BLaER1 treated with 17β-estradiol and CSF1 and Interleukin-3, amounts not matched to agents 10 nM and 100 nM (cell line): ENCODE measurements around the gene ADAMTS2.

Experiments used
- H3K27ac ChIP-seq, 11 experiments: shearing (Covaris generic); formaldehyde crosslinking; 2 replicates each; pipeline ENCODE4 v1.8.1; 2022
- H3K27me3 ChIP-seq, 11 experiments: shearing (Covaris generic); formaldehyde crosslinking; 2 replicates each; pipeline ENCODE4 v1.8.1; 2022
- H3K36me3 ChIP-seq, 11 experiments: shearing (Covaris generic); formaldehyde crosslinking; 2 replicates each; pipeline ENCODE4 v1.8.1; 2022
- H3K4me1 ChIP-seq, 10 experiments: shearing (Covaris generic); formaldehyde crosslinking; 2 replicates each; pipeline ENCODE4 v1.8.1; 2022
- H3K4me2 ChIP-seq, 11 experiments: shearing (Covaris generic); formaldehyde crosslinking; 2 replicates each; pipeline ENCODE4 v1.8.1; 2022
- H3K4me3 ChIP-seq, 10 experiments: shearing (Covaris generic); formaldehyde crosslinking; 2 replicates each; pipeline ENCODE4 v1.8.1; 2022
- H3K9ac ChIP-seq, 11 experiments: shearing (Covaris generic); formaldehyde crosslinking; 2 replicates each; pipeline ENCODE4 v1.8.1; 2022
- H3K9me3 ChIP-seq, 11 experiments: shearing (Covaris generic); formaldehyde crosslinking; replicated peaks in 1 of 11; 2 replicates each; pipeline ENCODE4 v1.8.1; 2022
- H4K20me1 ChIP-seq, 11 experiments: shearing (Covaris generic); formaldehyde crosslinking; 2 replicates each; pipeline ENCODE4 v1.8.1; 2022
- Cebpa-rat ChIP-seq, 11 experiments: shearing (Covaris generic); IDR thresholded peaks; 2 replicates each; pipeline ENCODE4 v1.8.1; 2022

ADAMTS2 gene

GRCh38 chr5:179246227-179246626 lies 99.0 kb downstream of the ADAMTS2 start:
- Histone ChIP-seq H3K9me3 (peaks cover 17 to 37% (median 25%) of the 10 kb centered on the region in 11 experiments), H3K27me3 (no peaks in the 10 kb centered on the region), H4K20me1 (no peaks in the 10 kb centered on the region), H3K4me2 (no peak overlapping the region), H3K27ac (no peak overlapping the region), H3K9ac (no peak overlapping the region), H3K36me3 (no peaks in the 10 kb centered on the region), H3K4me3 (no peak overlapping the region), H3K4me1 (peaks cover 15 to 32% (median 20%) of the 10 kb centered on the region in 10 experiments)
- TF ChIP-seq Cebpa-rat (IDR thresholded peaks at IDR 0.05): no peak

GRCh38 chr5:179245031-179245430 lies 100.2 kb downstream of the ADAMTS2 start:
- Histone ChIP-seq H3K27me3 (no peaks in the 10 kb centered on the region), H3K27ac (no peak overlapping the region), H3K9ac (no peak overlapping the region), H3K4me2 (no peak overlapping the region), H3K4me3 (no peak overlapping the region), H3K4me1 (peaks cover 27 to 44% (median 32%) of the 10 kb centered on the region in 10 experiments), H3K36me3 (no peaks in the 10 kb centered on the region), H4K20me1 (no peaks in the 10 kb centered on the region), H3K9me3 (peaks cover 23 to 49% (median 30%) of the 10 kb centered on the region in 11 experiments)
- no peak for TF ChIP-seq Cebpa-rat (IDR thresholded peaks at IDR 0.05)

GRCh38 chr5:179244044-179244443 lies 101.2 kb downstream of the ADAMTS2 start:
- H3K9ac ChIP-seq: no peak overlapping the region
- peaks cover 30 to 44% (median 36%) of the 10 kb centered on the region in 10 experiments for H3K4me1 ChIP-seq
- no peak for TF ChIP-seq Cebpa-rat (IDR thresholded peaks at IDR 0.05)
- H4K20me1 ChIP-seq: no peaks in the 10 kb centered on the region
- H3K27ac ChIP-seq: no peak overlapping the region
- H3K4me3 ChIP-seq: no peak overlapping the region
- H3K27me3 ChIP-seq: no peaks in the 10 kb centered on the region
- H3K4me2 ChIP-seq: peak overlapping the region in 2 of 11 experiments; percentile 26 to 85; a peak in 4 of 22 replicates
- no peaks in the 10 kb centered on the region for H3K36me3 ChIP-seq
- peaks cover 32 to 59% (median 40%) of the 10 kb centered on the region in 11 experiments for H3K9me3 ChIP-seq

GRCh38 chr5:179243333-179243732 lies 101.9 kb downstream of the ADAMTS2 start:
- H3K4me3 ChIP-seq: no peak overlapping the region
- H3K9ac ChIP-seq: no peak overlapping the region
- H3K4me1 ChIP-seq: peaks cover 30 to 44% (median 36%) of the 10 kb centered on the region in 10 experiments
- no peaks in the 10 kb centered on the region for H4K20me1 ChIP-seq
- peak overlapping the region in 3 of 11 experiments; percentile 9 to 24 (median 22); a peak in 3 of 22 replicates for H3K27ac ChIP-seq
- peak overlapping the region in 10 of 11 experiments; percentile 4 to 85 (median 24); a peak in 15 of 22 replicates for H3K4me2 ChIP-seq
- no peaks in the 10 kb centered on the region for H3K27me3 ChIP-seq
- H3K9me3 ChIP-seq: peaks cover 35 to 66% (median 47%) of the 10 kb centered on the region in 11 experiments
- H3K36me3 ChIP-seq: no peaks in the 10 kb centered on the region
- TF ChIP-seq Cebpa-rat (IDR thresholded peaks at IDR 0.05): no peak

- Histone ChIP-seq H4K20me1 (no peaks in the 10 kb centered on the region), H3K9me3 (peaks cover 42 to 72% (median 53%) of the 10 kb centered on the region in 11 experiments), H3K9ac (no peak overlapping the region), H3K27me3 (no peaks in the 10 kb centered on the region), H3K4me2 (peak overlapping the region in 9 of 11 experiments; percentile 4 to 85 (median 26); a peak in 11 of 22 replicates), H3K27ac (no peak overlapping the region; a peak in 1 of 22 replicates), H3K4me1 (peaks cover 30 to 44% (median 36%) of the 10 kb centered on the region in 10 experiments), H3K36me3 (peaks cover 0 to 2% (median 0%) of the 10 kb centered on the region in 11 experiments; a peak in 1 of 22 replicates), H3K4me3 (no peak overlapping the region)
- no peak for TF ChIP-seq Cebpa-rat (IDR thresholded peaks at IDR 0.05)
These were observed 102.6 kb downstream of the ADAMTS2 start for GRCh38 chr5:179242676-179243075.

- H3K27ac ChIP-seq: no peak overlapping the region
- H3K4me2 ChIP-seq: peak overlapping the region in 10 of 11 experiments; percentile 54 to 85 (median 65); a peak in 14 of 22 replicates
- no peak overlapping the region for H3K4me3 ChIP-seq
- H3K36me3 ChIP-seq: peaks cover 0 to 9% (median 0%) of the 10 kb centered on the region in 11 experiments; a peak in 1 of 22 replicates
- H3K4me1 ChIP-seq: peaks cover 30 to 44% (median 36%) of the 10 kb centered on the region in 10 experiments
- H4K20me1 ChIP-seq: no peaks in the 10 kb centered on the region
- peaks cover 45 to 73% (median 55%) of the 10 kb centered on the region in 11 experiments for H3K9me3 ChIP-seq
- H3K27me3 ChIP-seq: no peaks in the 10 kb centered on the region
- TF ChIP-seq Cebpa-rat (IDR thresholded peaks at IDR 0.05): no peak
- H3K9ac ChIP-seq: no peak overlapping the region
These were observed 103.4 kb downstream of the ADAMTS2 start for GRCh38 chr5:179241764-179242370.

- Histone ChIP-seq H3K4me3 (no peak overlapping the region), H3K4me1 (peaks cover 30 to 44% (median 36%) of the 10 kb centered on the region in 10 experiments), H3K27me3 (no peaks in the 10 kb centered on the region), H3K27ac (peak overlapping the region in 7 of 11 experiments; percentile 9 to 40 (median 21); a peak in 7 of 22 replicates), H3K4me2 (peak overlapping the region; percentile 54 to 85 (median 65)), H3K9ac (no peak overlapping the region), H3K9me3 (peaks cover 43 to 73% (median 54%) of the 10 kb centered on the region in 11 experiments), H3K36me3 (peaks cover 0 to 10% (median 0%) of the 10 kb centered on the region in 11 experiments; a peak in 1 of 22 replicates), H4K20me1 (no peaks in the 10 kb centered on the region)
- TF ChIP-seq Cebpa-rat (IDR thresholded peaks at IDR 0.05): no peak
These were observed 104.1 kb downstream of the ADAMTS2 start for GRCh38 chr5:179241175-179241574.

- Histone ChIP-seq H3K4me3 (0 out of 20 replicates have a peak overlapping the region, but pooled peaks of 1 of the 10 experiments have one; percentile 2), H4K20me1 (no peaks in the 10 kb centered on the region), H3K4me1 (peaks cover 30 to 44% (median 36%) of the 10 kb centered on the region in 10 experiments), H3K9ac (no peak overlapping the region), H3K27ac (peak overlapping the region in 2 of 11 experiments; percentile 13 to 40; a peak in 1 of 22 replicates), H3K36me3 (peaks cover 0 to 10% (median 0%) of the 10 kb centered on the region in 11 experiments; a peak in 1 of 22 replicates), H3K9me3 (peaks cover 38 to 69% (median 50%) of the 10 kb centered on the region in 11 experiments), H3K27me3 (no peaks in the 10 kb centered on the region), H3K4me2 (peak overlapping the region; percentile 54 to 85 (median 65))
- no peak for TF ChIP-seq Cebpa-rat (IDR thresholded peaks at IDR 0.05)
These were observed 104.7 kb downstream of the ADAMTS2 start for GRCh38 chr5:179240561-179240960.
